HG03442 (cell line): ENCODE data around the gene GPD1.

Experiments used
- ATAC-seq: cut with Tn5 transposase; IDR thresholded peaks from one replicate; pipeline ENCODE4 v1.9.1; 2021; ENCODE audit warnings: mild to moderate bottlenecking, moderate library complexity; ENCODE audit not compliant: unreplicated experiment

Gene GPD1

DNA sequence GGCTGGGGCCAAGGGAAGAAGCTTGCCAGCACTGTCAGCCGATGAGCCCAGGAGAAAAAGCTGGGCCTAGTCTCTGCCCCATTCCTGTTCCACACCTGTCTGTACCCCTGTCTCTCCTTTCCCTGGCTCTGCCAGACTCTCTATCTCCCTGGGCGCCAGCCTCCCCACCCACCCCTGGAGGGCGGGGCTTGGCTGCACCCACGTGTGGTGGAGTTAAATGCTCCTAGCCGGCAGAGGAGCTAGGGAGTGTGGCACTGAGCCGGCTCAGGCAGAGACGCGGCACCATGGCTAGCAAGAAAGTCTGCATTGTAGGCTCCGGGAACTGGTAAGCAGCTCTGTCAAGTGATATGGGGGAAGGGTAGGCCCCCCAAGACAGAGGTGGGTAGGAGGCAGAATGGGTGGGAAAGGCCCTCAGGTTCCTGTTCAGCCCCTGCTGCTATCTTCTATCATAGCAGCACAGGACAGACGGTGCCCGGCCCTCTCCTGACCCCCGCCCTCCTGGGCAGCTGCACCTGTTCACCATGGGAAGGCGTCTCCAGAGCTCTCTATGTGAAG, at the start of gene GPD1:
Gene GPD1 (plus strand): TSS at position 242 of the 555 bp plus-strand sequence. CDS start 43 bp downstream, at position 285.
- ATAC-seq: no peak

DNA sequence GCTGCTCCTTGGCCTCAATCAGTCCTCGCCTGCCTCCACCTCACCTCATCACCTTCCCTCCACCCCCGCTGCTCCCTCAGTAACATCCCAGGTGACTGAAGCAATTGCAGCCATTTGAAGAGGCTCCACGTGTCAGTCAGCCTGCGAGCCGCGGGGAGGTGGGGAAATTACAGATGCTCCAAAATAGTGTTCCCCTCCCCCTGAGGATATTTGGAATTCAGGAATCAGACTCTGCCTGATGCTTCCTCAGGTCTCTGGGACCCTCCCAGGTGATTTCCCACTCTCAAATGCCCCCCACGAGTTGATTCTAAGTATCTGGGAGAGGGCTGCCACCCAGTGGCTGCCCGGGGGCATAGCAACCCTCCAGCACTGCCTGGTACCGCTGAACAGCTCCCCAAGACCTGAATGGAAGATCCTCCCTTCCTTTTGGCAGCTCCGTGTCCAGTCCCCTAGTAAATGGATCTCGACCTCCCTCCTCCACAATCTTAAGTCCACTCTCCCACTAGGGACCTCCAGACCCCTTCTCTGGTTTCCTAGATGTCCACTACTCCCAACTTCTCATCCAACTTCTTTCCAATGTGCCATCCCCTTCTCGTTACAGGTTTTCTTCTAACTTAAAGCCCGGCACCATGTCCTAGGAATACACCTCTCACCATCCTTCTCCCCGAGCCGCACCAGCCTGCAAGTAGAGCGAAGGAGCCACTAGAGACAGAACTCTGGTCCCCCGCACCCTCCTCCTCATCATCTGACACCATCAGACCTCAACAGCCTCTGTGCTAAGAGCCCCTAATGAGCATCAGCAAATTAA, 47.8 kb upstream of the GPD1 start:
- no peak for ATAC-seq

DNA sequence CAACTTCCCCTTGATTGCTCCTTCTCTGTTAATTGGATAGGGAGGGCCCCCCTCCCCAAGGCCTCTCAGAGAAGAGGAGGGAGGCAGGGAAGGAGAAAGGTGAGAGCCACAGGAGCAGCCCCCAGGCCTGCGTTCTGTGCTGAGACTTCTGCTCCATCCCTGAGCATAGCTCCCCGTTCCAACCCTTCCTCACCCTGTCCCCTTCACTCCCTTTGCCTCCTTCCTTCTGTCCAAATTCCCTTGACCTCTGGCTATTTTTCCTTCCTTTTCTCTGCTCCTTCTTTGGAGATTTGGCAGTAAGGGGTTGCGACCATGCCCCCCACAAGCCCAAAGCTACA, 47.2 kb upstream of the GPD1 start:
- no peak for ATAC-seq

DNA sequence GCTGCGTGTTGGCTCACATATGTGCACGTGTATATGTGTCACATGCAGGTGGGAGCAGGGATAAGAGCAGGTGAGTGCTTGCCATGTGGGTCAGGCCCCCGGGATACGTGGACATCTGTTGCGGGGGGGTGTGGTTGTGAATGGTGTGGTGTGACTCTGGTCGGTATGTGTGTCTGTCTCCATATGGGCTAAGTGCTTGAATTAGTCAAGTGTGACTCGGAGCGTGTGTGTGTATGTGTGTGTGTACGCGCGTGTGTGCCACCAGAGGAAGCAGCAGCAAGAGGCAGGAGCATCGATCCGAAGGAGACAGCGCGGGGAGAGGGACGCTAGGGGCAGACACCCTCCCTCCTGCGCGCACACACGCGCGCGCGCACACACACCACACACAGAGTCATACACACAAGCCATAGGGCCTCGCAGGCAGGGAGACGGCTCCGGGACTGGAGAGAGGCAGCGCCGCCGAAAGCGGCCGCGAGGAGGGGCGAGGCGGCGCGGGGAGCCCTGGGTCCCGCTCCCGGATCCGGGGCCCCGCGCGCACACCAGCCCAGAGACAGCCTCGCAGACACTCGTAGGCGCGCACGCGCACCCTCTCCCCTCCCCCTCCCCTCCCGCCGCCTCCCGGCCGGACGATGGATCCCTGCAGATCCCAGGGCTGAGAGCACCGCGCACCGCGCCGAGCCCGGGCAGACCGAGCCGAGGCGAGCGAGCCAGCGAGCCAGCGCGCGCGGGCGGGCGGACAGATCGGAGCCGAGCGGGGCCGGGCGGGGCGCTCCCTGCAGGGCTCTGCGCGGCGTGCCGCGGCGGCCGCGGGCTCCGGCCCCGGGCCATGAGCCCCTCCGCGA, 46.6 kb upstream of the GPD1 start, which contains the start of gene ASIC1:
Gene ASIC1 (plus strand): TSS at position 597 of the 842 bp plus-strand sequence. CDS start 1,171 bp downstream, outside the sequence.
- ATAC-seq: no peak

DNA sequence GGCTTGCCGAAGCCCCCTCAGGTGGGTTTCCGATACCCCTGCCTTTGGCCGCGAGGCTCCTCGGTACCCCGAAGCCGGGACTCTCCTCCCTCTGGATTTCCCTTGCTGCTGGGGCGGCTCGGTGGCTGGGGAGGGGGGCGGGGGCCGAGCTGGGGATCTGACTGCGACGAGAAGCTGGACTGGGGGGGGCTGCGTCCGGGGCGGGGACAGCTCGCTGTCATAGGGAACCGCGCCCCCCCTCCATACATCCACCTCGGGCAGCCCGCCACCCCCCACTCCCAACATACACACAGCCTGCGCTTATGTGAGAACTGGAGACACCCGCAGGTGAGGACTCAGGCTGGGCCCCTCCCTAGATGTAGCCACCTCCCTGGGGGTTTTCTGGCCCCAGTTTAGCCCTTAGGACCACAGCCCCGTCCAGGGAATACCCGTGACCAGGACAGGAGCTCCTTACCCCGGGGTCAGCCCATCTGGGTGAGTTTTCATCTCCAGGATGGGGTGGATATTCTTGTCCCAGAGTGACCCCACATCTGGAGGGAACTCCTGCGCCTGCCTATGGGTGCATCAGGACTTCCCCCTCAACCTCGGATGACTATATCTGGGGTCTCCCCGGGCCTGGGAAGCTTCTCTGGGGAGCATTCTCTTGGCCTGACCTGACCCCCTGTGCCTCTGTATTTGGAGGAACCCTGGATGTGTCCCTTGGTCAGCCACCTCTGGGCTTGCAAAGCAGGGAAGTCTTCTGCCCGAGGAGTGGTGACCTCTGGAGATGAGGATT, 45.7 kb upstream of the GPD1 start:
- no peak for ATAC-seq

DNA sequence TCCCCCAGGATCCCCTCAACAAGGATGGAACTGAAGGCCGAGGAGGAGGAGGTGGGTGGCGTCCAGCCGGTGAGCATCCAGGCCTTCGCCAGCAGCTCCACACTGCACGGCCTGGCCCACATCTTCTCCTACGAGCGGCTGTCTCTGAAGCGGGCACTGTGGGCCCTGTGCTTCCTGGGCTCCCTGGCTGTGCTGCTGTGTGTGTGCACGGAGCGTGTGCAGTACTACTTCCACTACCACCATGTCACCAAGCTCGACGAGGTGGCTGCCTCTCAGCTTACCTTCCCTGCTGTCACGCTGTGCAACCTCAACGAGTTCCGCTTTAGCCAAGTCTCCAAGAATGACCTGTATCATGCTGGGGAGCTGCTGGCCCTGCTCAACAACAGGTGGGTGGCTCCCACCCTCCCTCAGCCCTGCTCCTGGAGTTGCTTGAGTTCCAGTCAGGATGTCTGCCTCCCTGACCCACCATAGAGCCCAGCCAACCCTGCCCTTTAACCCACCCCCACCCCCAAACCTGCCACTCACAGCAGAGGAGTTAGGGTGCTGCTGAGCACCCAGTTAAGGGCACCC, 45.0 kb upstream of the GPD1 start:
- no peak for ATAC-seq

DNA sequence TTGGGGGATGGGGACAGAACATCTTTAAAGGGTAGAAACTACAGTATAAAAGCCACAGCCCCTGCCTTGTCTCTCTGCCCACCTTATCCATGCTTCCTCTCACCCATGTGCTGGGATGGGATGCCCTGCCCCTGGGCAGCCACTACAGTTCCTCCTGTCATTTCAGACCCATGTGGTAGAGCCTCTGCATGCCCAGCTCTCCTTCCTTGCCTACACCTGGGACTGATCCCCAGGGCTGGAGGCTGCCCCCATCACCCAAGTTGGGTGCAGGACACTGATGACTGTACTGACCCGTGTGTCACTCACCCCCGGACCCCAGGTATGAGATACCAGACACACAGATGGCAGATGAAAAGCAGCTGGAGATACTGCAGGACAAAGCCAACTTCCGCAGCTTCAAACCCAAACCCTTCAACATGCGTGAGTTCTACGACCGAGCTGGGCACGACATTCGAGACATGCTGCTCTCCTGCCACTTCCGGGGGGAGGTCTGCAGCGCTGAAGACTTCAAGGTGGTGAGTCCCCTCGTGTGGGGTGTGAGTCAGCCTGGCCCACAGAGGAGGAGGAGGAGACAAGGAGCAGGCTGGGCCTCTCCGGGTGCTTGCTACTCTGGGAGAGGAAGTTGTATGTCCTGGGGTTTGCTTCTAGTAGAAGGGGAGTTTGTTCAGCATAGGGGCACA, 44.2 kb upstream of the GPD1 start:
- no peak for ATAC-seq

DNA sequence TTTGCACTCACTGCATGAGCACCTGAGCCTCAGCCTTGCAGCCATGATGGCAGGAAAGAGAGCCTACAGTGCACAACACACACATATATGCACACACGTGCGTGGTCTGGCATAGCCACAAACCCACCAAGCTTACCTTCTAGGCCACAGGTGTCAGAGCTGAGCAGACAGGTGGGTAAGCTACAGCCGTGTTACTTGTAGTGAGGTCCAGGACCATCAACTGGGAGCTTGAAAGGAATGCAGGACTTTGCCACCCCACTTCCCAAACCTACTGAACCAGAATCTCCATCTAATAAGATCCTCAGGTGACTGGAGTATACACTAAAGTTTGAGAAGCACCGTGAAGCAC, 43.7 kb upstream of the GPD1 start:
- no peak for ATAC-seq

DNA sequence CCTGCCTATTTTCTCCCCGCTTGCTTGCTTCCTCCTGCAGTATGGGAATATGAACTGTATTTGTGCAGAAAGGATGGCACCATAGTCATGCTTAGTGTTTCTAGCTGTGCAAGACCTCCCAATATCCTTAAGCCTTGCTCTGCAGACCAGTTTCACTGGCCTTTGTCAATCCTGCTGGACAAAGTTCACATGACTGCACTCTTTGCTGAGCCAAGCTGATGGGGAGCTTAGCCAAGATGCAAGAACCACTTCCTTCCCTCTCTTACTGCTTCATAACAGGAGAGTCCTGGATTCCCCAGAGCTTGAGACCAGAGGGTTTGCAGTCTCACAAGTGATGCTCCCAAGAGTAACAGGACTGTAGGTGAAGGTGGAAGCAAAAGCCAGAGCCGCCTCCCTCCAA, 42.6 kb upstream of the GPD1 start:
- ATAC-seq: no peak

DNA sequence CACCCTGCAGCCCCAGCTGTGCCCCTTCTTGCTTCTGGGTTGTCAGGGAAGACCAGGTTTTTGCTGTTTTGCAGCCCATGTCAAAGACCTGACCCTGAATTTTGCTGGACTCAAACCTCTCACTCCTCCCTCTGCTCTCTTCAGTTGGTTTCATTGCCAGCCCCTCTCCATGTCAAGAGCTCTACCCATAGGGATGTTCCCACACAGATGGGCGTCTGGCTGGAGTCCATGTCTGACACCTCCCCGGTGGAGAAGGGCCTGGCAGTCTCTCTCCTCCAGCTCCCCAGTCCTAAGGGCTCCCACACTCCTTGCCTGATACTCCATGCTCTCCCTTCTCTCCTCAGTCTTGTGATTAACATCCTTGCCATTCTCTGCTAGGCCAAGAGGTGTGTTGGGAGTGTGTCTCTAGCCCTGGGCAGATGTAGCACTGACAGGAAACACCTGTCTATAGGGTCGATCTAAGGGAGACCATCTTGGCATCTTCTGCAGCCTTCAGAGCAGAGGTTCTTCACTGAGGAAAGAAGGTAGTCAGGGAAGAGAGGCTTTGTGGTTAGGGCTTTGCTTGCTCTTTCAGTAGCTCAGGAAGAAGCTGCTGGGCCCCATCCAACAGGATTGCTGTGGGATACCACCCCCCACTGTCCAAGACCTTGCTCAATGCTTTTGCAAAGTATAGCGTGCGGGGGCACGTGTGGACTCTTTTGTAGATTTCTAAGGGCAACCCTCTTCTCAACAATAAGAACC, 41.7 kb upstream of the GPD1 start:
- ATAC-seq: no peak

DNA sequence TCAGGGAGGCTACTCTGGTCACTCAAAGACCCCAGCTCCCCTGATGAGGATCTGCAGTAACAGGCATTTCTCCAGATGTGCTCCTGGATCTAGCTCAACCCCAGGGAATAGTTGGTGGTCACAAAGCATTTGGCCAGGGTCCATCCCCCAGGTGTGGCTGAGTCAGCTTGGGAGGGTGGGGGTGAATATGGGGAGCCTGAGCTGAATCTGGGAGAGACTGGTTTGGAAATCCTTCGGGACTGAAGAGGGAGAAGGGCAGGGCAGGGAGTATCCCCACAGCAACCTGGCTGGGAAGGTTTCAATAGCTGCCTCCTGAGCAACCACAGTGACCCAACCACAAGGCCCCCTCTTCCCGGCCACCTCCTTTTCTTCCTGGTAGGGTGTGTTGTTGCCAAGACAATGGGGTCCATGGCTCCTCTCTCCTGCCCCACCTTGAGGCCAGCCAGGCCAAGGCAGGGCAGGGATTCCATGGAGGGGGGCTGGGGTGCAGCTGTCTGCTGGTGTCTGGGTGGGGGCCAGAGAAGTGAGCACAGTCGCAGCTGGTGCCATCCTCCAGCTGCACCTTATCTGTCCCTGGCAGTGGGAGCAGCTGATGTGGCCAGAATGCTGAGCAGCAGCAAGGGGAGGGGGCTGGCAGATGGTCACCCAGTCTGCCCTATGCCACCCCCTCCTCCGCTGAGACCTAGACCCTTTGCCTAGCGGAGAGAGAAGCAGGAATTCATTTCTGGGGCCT, 40.9 kb upstream of the GPD1 start:
- ATAC-seq: no peak

DNA sequence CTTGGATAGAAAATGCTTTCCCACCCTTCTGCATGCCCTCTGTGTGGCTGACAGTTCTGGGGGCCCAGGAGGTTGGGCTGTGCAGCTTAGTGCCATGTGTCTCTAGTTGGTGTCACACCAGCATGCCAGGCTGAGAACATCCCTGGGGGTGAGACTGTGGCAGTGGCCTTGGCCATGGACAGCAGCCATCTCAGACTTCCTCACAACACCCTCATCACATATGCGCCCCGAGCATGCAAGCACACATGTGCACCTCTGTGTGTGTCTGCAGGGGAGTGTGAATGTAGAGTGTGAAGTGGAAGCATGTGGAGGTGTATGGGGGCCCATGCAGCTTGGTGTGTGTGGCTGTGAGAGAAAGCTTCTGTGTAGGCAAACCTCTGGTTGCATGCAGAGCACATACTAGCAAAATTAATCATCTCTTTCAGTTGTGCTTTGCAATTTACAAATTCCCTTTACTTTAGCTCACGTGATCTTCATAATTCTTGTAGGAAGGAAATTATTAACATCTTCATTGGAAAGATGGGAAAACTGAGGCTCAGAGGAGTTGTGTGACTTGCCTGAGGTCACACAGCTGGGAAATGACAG, 38.0 kb upstream of the GPD1 start:
- no peak for ATAC-seq

DNA sequence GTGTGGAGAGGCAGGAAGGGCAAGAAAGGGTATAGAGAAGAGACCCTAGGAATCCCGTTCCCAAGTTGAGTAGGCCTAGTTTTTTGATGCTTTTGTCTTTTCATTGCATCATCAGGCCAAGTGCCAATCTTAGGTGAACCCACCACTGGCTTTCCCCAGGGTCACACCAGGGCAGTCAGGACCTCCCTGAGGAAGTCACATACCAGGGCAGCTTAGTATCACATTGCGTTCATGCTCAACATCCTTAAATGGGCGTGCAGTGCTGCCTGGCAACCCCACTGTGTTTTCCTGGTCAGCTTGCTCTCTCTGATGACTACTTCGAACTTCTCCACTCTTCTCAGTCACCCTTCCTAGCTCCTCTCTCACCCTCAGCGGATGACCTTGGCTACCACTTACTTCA, 37.4 kb upstream of the GPD1 start:
- ATAC-seq: no peak

DNA sequence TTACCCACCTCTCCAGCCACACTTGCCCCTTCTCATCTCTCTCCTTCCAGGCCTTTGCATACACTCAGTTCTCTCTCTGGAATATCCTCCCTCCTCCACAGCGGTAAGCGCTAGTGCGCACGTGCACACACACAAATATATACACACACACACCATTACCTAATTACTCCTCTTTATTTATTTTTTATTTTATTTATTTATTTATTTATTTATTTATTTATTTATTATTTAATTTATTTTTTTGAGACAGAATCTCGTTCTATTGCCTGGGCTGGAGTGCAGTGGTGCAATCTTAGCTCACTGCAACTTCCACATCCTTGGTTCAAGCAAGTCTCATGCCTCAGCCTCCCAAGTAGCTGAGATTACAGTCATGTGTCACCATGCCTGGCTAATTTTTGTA, 34.7 kb upstream of the GPD1 start:
- no peak for ATAC-seq

DNA sequence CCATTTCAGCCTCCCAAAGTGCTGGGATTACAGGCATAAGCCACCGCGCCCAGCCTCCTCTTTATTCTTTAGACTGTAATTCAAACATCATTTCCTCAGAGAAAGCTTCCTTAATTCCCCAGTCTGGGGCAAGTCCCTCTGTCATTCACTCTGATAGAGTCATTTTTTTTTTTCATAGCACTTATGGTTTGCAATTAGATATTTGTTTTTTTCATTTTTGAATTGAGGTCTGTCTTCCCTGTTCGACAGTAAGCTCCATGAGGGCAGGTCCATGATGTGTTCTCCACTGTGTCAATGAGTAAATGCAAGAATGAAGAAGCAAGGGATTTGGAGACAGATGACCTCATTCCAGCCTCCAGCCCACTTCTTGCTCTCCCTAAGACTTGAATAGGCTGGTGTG, 34.3 kb upstream of the GPD1 start:
- no peak for ATAC-seq

DNA sequence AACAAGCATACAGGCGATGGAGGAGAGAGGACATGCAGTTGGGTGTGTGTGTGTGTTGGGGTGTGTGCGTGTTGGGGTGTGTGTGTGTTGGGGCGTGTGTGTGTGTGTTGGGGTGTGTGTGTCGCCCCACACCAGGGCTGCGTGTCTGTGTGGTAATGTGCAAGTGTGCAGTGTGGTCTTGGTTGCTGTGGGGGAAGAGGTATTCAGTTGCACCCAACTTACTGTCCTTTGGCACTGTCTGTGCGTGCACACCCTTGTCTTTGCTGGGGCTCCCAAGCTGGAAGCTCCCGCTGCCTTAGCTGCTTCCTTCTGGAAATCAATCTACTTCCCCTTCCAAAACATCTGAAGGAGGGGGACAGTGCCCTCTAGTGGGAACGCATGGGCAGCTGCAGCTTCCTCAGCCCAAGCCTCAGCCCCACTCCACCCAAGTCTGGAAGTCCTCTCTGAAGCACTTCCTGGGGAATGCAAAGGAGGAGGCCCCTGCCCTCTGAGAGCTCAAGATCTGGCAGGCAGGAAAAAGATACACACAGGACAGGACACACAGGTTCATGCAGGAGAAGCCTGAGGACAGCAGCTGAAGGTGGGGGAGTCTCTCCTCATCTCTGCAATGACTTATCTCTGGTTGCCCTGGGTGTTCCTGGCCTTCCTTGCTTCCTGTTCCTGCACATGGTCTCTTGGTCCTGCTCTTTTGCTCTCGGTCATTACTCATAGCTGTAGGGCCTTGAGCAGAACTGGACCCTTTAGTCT, 33.3 kb upstream of the GPD1 start:
- no peak for ATAC-seq

DNA sequence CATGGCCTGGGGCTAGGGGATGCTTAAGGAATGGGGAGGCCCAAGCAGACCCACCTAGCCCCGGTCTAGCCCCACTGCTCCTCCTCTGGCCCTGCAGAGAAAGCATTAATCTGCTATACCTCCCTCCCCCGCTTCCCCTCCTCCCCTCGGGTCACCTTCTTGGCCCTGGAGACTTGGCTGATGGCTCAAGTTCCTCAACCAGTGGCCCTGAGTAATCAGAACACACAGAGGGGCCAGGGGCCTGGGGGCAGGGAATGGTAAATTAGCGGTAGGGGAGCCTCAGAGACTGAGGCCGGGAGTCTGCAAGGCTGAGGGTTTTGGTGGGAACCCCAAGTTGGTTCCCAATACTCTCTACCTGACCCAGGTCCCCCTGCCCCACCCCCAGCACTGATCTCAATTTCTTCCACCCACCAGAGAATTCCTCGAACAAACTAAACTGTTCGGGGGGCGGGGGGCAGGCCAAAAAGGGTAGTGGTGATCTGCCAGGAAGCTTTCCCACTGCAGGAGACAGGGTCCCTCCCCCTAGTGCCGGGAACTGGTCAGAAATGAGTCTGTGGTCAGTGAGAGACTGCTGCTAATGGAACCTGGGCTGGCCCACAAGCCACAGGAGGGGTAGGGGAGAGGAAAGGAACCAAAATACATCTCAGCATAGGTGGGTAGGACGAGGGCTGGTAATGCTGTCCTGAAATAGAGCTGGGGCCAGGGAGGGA, 31.5 kb upstream of the GPD1 start:
- ATAC-seq: no peak
